Activated naive CD8-positive, alpha-beta T cell treated with anti-CD3 and anti-CD28 coated beads, Interleukin-2, amount 50 U/mL, for 16 hours (primary cell): ENCODE results near the gene KLHL3.

Experiments
- DNase-seq: peaks from one replicate; pipeline ENCODE4 v3.0.0-alpha.2; 2020; ENCODE audit warnings: low read depth, low spot score

The KLHL3 gene

DNA sequence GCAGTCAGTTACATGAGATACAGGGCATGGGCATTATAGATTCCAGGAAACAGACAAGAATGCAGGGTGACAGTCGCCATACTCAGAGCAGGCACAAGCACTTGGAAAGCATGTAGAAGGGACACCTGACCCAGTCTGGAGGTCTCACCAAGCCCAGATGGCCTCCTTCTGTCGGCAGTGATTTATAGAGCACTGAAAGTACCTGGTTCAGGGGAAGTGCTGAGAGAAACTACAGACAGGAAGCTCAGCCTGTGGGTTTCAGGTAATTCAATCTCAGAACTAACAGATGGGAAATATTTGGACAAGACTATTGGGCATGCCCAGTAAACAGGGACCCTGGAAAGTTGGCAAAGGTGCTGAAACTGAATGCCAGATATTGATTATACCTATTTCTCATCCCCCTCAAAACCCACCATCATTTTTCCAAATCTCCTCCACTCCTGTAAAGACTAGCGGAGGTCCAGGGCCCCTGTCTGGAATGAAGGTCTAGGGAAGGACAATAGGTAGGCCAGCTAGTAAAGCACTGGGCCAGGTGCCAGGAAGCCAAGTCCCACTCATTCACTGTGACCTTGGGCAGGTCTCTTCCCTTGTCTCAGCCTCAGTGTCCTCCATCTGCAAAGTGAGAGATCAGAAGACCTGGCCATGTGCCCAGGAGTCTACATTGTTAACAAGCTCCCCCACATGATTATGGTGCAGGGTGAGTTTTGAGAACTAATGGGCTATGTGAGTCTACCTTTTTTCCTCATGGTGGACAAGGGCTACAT is 26.9 kb downstream of the KLHL3 start:
- DNase-seq, result no peak

DNA sequence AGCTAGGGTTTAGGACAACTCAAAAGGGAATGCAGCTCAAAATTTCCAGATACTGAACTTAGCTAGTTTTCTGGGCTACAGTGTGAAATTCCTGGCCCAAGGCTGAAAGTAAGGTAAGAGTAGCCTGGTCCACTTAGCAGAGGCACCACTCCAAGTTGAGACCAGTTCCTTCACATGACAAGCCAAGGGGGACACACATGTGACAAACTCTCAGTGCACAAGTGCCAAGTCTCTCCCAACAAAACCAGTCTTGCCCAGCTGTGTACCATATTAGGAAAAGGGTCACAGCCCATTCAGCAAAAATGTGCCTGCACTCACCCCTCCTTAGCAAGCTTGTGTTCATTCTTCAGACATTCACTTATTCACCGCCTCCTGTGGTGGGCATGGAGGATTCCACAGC is 27.8 kb downstream of the KLHL3 start:
- DNase-seq, result no peak

DNA sequence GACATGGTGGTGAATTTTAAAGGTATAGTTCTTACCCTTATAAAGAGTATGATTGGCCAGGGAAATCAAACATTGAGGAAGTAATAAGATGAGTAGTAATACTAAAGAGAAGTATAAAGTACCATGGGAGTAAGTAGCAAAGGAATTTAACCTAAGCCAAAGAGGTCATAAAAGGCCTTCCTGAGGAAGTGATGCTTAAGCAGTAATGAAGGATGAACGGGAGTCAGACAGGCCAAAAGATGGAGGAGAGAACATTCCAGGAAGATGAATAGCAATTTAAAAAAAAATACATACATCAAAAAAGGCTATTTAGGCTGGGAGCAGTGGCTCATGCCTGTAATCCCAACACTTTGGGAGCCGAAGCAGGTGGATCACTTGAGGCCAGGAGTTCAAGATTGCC is 29.0 kb downstream of the KLHL3 start:
- no peak for DNase-seq

GRCh38 chr5:137705106-137705505 is 30.8 kb downstream of the KLHL3 start:
- no peak for DNase-seq

DNA sequence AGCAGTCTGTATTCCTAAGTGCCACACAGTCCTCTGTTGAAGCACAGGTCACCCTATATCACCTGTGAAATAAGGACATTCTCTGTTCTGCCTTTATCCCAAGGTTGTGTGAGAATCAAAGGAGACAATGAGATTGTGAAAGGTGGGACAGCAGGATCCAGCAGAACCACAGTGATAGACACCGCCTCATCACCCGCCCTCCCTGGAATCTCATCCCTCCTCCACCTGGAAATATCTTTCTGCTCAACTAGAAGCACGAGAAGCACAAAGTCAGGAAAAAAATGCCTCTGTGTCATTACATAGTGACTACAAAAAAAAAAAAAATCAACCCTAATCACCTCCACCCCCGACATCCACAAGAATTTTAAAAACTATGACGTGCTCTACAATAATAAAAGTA is 32.3 kb downstream of the KLHL3 start:
- no peak for DNase-seq

- no peak for DNase-seq
Observed at GRCh38 chr5:137700282-137700680, 35.6 kb downstream of the KLHL3 start.

- DNase-seq, result no peak
Observed at GRCh38 chr5:137699336-137700281, 36.3 kb downstream of the KLHL3 start.

DNA sequence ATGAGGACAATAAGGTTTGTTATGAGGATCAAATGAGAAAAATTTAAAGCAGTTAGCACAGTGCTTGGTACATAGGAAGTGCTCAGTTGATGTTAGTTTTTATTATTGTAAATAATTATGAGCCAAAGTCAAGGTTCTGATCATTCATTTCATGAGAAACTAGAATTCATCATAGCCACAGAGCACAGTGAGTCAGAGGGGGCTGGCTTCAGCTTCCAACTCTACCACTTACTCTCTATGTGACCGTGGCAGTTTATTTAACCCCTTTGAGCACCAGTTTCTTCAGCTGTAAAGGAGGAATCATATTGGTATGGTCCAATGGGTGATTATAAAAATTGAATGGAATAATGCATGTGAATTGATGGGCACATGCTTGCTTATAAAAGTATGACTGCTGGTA is 39.4 kb downstream of the KLHL3 start:
- DNase-seq, result peak; percentile 17

- DNase-seq, result no peak
Observed at GRCh38 chr5:137695651-137696428, 40.0 kb downstream of the KLHL3 start.

DNA sequence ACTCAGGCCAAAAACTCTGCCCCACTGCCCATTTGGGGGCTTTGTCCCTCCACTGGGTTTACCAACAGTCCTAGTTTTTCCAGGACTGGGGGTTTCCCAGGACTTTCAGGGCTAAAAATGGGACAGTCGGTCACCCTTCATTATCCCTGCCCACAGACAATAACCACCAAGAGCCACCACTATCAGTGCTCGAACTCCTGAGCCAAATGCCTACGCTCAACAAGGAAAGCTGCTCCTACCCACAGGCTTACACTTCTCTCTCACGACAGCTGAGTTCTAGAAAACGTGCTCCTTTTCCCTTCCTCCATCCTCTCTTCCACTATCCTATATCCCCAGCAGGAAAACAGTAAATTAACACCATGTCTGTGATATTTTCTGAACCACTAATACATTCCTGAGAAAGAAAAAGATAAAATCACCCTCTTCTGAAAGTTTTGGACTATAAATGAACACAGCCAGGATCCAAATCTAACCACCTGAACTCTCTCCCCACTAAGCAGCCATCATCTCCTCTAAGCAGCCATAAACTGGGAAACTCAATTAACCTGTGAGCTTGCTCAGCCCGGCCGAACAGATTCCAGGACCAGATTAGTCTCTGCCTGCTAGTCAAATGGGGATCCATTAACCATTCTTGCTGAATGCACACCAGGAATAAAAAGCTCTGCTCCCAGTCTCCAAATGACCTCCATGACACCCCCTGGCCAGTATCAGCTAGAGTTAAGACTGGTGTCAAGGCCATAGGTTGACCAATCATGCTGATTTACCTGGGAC is 41.8 kb downstream of the KLHL3 start:
- DNase-seq, result no peak

DNA sequence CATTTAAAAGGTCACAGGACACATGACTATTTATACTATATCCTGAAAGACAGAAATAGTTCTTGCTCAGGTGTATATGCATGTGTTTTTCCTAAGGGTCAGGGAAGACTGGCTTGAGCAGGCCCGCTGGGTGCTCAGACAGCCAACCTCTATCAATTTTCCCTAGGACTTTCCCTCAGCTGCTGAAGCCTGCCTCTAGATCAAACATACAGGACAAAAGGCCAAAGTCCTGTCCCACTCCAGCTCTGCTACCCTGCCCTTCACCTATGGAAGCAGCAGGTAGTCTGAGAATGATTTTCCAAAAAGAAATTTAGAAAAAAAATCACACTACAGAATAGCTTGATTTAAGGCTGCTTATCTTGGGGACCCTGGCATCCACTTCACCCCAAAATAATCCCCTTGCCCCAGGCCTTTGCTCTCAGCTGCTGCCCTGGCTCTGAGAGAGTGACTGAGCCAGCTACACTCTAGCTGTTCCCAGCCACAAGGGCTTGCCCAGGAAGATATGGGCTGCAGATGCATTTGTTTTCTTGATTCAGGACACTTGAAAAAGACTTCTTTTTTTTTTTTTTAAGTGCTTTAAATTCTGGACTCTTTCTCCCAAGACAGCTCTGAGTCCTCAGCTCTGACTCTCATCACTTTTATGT is 42.5 kb downstream of the KLHL3 start:
- no peak for DNase-seq

- DNase-seq, result no peak
Observed at GRCh38 chr5:137689306-137689705, 46.6 kb downstream of the KLHL3 start.

DNA sequence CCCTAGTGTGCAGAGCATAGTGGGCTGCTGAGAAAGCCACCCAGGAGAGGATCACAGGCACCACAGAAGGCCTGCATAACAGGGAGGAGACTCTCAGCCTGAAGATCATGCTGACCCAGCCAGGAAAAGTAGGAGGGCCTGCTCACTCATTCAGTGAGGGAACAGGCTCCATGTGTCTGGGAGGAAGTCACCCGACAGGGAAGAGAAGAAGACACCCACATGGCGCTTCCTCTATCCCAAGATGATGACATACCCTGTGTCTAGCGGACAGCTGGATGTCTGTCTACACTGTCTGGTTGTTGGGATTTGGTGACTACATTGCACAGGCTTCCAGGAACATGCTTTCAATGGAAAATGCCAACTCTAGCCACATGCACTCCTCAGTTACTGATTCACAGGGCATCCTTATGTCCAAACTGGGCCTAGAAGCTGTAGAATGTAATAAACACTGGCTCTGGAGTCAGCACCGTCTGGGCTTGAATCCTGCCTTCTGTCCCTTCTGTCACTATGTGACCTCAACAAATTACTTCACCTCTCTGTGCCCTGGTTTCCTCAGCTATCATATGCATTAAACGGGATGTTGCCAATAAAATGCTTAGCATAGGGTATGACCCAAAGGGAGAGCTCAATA is 47.6 kb downstream of the KLHL3 start:
- DNase-seq, result no peak

DNA sequence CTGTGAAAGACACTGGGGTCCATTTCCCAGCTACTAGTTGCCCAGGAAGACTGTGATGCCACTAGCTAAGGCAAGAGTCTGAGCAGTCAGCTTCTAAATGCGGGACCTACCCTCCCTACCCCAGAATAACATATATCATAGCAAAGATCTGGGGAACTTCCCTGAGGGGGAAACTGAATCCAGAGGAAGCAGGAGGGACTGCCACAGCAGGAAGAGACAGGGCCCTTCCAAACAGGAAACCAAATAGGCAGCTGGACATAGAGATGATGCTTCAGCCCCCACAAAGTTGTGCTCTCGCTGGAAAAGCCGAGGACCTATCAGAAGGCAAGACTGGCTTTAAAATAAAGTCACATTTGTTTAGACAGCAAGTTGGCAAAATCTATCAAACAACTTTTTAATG is 51.1 kb downstream of the KLHL3 start:
- DNase-seq, result no peak

DNA sequence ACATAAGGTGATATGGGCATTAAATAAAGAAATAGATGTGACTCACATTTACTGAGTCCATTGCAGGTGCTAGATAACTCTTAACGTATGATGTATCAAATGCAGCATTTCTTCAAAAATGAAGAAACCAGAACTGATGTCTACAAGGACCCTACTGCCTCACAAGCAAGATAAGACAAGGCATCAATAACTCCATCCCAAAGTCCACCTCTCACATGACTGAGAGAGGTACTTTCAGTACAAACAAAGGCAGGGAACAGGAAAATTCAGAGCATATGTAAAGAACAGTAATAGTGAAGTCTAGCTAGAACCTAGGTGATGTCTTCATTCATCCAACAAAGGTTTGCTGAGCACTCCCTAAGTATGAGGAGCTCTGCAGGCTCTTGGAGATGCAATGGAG is 54.7 kb downstream of the KLHL3 start:
- DNase-seq, result no peak

GRCh38 chr5:137679910-137680309 is 56.0 kb downstream of the KLHL3 start:
- no peak for DNase-seq

GRCh38 chr5:137679195-137679594 is 56.7 kb downstream of the KLHL3 start:
- DNase-seq, result no peak

DNA sequence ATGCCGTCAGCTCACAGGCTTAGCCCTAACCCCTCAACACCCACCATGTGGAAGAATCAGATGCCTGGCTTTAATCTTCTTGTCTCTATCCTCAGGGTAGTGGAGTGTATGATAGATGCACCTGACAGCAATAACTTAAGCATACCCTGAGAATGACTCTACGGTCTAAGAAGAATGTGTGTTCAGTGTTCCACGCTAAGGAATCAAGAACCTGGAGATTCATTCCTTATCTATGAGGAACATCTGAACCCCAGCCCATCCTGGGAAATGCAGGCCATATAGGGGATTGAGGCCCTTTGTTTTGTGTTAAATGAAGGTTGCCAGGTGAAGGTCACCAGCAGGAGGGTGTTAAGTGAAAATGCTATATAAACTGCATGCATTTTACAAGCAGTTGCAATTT is 63.0 kb downstream of the KLHL3 start:
- no peak for DNase-seq

- DNase-seq, result no peak
Observed at GRCh38 chr5:137672001-137672400, 63.9 kb downstream of the KLHL3 start.

- no peak for DNase-seq
Observed at GRCh38 chr5:137669811-137670210, 66.1 kb downstream of the KLHL3 start.
